Measurements from ENCODE around the gene SNIP1.

- no peak for TF ChIP-seq CTCF (IDR thresholded peaks at IDR 0.05; ENCODE audit: low read length)
- TF ChIP-seq EZH2 (IDR thresholded peaks at IDR 0.05; ENCODE audit: borderline replicate concordance, low read length), result no peak
These were observed 47.3 kb upstream of the SNIP1 start for GRCh38 chr1:37601441-37601840.
